Measurements from ENCODE around the gene BRSK1. TPM values are rescaled to one million over a fixed set of nuclear protein-coding genes. Genes with fewer than 3 reads are reported as not detected.
A peak's percentile ranks its signal among the peaks of the same experiment; 100 is the strongest.

BRSK1 gene
- total and polyA plus RNA-seq, 2 of the 13 experiments (the other 11 are each of a cell fraction or from before 2014, with no cell fraction given) = 0.18 to 1.2 TPM

DNA sequence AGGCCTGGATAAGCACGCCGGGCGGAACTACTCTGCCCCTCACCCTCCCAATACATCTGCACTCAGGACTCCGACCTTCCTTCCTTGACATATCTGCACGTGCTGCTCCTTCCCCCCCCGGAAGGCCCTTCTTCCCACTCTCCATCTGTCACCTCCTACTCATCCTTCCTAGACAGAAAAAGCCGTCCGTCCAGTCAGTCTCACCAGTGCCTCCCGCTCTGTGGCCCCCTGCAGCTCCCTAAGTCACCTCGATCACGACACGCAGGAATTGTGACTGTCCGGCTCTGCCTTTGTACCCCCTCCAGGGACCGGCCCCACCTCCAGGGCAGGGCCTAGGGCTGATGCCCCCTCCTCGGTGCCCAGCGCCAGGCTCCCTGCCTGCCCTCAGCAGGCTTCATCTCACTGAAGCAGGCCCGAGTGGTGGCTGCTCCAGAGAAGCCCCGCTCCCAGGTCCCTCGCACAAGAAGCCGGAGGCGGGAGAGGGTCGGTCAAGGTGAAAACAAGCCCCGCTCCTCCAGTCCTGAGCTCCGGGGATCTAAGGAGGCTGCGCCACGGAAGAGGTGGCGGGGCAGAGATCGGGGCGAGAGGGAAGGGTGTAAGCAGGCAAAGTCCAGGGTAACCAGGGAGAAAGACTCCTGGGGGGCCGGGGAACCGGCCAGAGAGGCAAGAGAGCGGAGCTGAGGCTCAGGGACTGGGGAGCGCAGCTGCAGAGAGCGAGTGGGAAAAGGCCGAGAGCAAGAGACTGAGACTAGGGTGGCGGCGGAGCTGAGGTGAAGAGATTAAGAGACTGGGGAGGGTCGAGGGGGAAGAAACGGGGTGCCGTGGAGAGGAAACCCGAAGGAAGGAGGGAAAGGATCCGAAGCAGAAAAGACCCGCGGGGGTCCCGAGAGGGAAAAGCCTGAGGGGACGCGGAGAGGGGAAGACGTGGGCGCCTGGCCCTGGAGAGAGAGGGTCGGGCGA is 26.1 kb upstream of the BRSK1 start (continued):
- TF ChIP-seq PRDM4 (CRISPR knock-in tag; IDR thresholded peaks at IDR 0.05; ENCODE audit: borderline replicate concordance) (no peak), MED1 (CRISPR knock-in tag; IDR thresholded peaks at IDR 0.05) (0 out of 2 replicates have a peak, but pooled peaks have one; percentile 9), PTBP1 (IDR thresholded peaks at IDR 0.05; ENCODE audit: low read depth, low read length, poor library complexity, severe bottlenecking) (no peak), ZNF160 (CRISPR knock-in tag; IDR thresholded peaks at IDR 0.05) (no peak), PPARG (CRISPR knock-in tag; conservative IDR thresholded peaks at IDR 0.05) (no peak)
- TF ChIP-seq, protein P1, sequence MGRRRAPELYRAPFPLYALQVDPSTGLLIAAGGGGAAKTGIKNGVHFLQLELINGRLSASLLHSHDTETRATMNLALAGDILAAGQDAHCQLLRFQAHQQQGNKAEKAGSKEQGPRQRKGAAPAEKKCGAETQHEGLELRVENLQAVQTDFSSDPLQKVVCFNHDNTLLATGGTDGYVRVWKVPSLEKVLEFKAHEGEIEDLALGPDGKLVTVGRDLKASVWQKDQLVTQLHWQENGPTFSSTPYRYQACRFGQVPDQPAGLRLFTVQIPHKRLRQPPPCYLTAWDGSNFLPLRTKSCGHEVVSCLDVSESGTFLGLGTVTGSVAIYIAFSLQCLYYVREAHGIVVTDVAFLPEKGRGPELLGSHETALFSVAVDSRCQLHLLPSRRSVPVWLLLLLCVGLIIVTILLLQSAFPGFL (CRISPR knock-in tag; IDR thresholded peaks at IDR 0.05) = no peak
- TF ChIP-seq, protein P2, sequence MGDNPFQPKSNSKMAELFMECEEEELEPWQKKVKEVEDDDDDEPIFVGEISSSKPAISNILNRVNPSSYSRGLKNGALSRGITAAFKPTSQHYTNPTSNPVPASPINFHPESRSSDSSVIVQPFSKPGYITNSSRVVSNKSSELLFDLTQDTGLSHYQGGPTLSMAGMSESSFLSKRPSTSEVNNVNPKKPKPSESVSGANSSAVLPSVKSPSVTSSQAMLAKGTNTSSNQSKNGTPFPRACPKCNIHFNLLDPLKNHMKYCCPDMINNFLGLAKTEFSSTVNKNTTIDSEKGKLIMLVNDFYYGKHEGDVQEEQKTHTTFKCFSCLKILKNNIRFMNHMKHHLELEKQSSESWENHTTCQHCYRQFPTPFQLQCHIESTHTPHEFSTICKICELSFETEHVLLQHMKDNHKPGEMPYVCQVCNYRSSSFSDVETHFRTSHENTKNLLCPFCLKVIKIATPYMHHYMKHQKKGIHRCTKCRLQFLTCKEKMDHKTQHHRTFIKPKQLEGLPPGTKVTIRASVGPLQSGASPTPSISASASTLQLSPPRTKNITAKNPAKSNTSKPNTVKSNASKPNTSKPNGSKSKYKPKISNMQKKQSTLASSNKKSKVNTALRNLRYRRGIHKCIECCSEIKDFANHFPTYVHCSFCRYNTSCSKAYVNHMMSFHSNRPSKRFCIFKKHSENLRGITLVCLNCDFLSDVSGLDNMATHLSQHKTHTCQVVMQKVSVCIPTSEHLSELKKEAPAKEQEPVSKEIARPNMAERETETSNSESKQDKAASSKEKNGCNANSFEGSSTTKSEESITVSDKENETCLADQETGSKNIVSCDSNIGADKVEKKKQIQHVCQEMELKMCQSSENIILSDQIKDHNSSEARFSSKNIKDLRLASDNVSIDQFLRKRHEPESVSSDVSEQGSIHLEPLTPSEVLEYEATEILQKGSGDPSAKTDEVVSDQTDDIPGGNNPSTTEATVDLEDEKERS (CRISPR knock-in tag; IDR thresholded peaks at IDR 0.05) = no peak
- TF ChIP-seq, protein P3, sequence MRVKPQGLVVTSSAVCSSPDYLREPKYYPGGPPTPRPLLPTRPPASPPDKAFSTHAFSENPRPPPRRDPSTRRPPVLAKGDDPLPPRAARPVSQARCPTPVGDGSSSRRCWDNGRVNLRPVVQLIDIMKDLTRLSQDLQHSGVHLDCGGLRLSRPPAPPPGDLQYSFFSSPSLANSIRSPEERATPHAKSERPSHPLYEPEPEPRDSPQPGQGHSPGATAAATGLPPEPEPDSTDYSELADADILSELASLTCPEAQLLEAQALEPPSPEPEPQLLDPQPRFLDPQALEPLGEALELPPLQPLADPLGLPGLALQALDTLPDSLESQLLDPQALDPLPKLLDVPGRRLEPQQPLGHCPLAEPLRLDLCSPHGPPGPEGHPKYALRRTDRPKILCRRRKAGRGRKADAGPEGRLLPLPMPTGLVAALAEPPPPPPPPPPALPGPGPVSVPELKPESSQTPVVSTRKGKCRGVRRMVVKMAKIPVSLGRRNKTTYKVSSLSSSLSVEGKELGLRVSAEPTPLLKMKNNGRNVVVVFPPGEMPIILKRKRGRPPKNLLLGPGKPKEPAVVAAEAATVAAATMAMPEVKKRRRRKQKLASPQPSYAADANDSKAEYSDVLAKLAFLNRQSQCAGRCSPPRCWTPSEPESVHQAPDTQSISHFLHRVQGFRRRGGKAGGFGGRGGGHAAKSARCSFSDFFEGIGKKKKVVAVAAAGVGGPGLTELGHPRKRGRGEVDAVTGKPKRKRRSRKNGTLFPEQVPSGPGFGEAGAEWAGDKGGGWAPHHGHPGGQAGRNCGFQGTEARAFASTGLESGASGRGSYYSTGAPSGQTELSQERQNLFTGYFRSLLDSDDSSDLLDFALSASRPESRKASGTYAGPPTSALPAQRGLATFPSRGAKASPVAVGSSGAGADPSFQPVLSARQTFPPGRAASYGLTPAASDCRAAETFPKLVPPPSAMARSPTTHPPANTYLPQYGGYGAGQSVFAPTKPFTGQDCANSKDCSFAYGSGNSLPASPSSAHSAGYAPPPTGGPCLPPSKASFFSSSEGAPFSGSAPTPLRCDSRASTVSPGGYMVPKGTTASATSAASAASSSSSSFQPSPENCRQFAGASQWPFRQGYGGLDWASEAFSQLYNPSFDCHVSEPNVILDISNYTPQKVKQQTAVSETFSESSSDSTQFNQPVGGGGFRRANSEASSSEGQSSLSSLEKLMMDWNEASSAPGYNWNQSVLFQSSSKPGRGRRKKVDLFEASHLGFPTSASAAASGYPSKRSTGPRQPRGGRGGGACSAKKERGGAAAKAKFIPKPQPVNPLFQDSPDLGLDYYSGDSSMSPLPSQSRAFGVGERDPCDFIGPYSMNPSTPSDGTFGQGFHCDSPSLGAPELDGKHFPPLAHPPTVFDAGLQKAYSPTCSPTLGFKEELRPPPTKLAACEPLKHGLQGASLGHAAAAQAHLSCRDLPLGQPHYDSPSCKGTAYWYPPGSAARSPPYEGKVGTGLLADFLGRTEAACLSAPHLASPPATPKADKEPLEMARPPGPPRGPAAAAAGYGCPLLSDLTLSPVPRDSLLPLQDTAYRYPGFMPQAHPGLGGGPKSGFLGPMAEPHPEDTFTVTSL (CRISPR knock-in tag; IDR thresholded peaks at IDR 0.05; ENCODE audit: borderline replicate concordance) = no peak
- TF ChIP-seq, protein P4, sequence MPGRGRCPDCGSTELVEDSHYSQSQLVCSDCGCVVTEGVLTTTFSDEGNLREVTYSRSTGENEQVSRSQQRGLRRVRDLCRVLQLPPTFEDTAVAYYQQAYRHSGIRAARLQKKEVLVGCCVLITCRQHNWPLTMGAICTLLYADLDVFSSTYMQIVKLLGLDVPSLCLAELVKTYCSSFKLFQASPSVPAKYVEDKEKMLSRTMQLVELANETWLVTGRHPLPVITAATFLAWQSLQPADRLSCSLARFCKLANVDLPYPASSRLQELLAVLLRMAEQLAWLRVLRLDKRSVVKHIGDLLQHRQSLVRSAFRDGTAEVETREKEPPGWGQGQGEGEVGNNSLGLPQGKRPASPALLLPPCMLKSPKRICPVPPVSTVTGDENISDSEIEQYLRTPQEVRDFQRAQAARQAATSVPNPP (CRISPR knock-in tag; IDR thresholded peaks at IDR 0.05) = no peak
- TF ChIP-seq, protein P5, sequence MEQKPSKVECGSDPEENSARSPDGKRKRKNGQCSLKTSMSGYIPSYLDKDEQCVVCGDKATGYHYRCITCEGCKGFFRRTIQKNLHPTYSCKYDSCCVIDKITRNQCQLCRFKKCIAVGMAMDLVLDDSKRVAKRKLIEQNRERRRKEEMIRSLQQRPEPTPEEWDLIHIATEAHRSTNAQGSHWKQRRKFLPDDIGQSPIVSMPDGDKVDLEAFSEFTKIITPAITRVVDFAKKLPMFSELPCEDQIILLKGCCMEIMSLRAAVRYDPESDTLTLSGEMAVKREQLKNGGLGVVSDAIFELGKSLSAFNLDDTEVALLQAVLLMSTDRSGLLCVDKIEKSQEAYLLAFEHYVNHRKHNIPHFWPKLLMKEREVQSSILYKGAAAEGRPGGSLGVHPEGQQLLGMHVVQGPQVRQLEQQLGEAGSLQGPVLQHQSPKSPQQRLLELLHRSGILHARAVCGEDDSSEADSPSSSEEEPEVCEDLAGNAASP (CRISPR knock-in tag; IDR thresholded peaks at IDR 0.05; ENCODE audit: borderline replicate concordance) = no peak
